ENCODE data around the gene CRYGN. TPM values are rescaled to one million over a fixed set of nuclear protein-coding genes. Genes with fewer than 3 reads are reported as not detected.

The CRYGN gene
- total RNA-seq, result under 1 TPM in 2 of 6 donors, not detected in 4; 0.43 to 0.61 TPM

GRCh38 chr7:151439855-151440798, at the start of gene CRYGN:
Gene CRYGN (minus strand): TSS chr7:151440141. CDS start chr7:151439917, 224 bp downstream.
- WGBS, 2 donors, result 33 to 40% methylated on average over 26 to 35 of the region's 51 CpGs
- peak within 1 kb of the TSS in 2 of 4 donors; percentile 21 to 40 for H3K27ac ChIP-seq
- peak within 1 kb of the TSS in 3 of 4 donors; percentile 2 to 36 (median 30) for H3K4me3 ChIP-seq
- DNase-seq (peak in 1 of 2 donors; percentile 84), ATAC-seq (ENCODE audit: low FRiP score in 2 of 2) (peak in 1 of 2 donors; percentile 30)
- no peaks in the 10 kb centered on the region for H3K9me3 ChIP-seq
- peaks cover 0 to 4% (median 0%) of the 10 kb centered on the region in 4 donors for H3K27me3 ChIP-seq
- H3K4me1 ChIP-seq, result peaks cover 14 to 22% (median 18%) of the 10 kb centered on the region in 4 donors
- H3K36me3 ChIP-seq, result no peaks in the 10 kb centered on the region
- no peak for TF ChIP-seq EP300 (IDR thresholded peaks at IDR 0.05)
- no peak for TF ChIP-seq CTCF (IDR thresholded peaks at IDR 0.05)
- TF ChIP-seq POLR2AphosphoS5 (IDR thresholded peaks at IDR 0.05), result no peak
- TF ChIP-seq POLR2A (IDR thresholded peaks at IDR 0.05), result no peak

GRCh38 chr7:151489498-151489897, 49.6 kb upstream of the CRYGN start:
- Histone ChIP-seq H3K4me3 (no peak overlapping the region), H3K27ac (no peak overlapping the region), H3K27me3 (no peaks in the 10 kb centered on the region), H3K36me3 (peaks cover 6 to 47% (median 18%) of the 10 kb centered on the region in 4 donors), H3K9me3 (no peaks in the 10 kb centered on the region), H3K4me1 (peaks cover 9 to 43% (median 29%) of the 10 kb centered on the region in 4 donors)
- TF ChIP-seq CTCF (IDR thresholded peaks at IDR 0.05) (no peak), POLR2A (IDR thresholded peaks at IDR 0.05) (no peak), EP300 (IDR thresholded peaks at IDR 0.05) (no peak), POLR2AphosphoS5 (IDR thresholded peaks at IDR 0.05) (no peak)
- ATAC-seq (ENCODE audit: low FRiP score in 2 of 2) (no peak), DNase-seq (no peak)
- 47 to 73% methylated on average over 2 of the region's 2 CpGs for WGBS, 2 donors

GRCh38 chr7:151488096-151488495, 48.2 kb upstream of the CRYGN start:
- DNase-seq (no peak), ATAC-seq (ENCODE audit: low FRiP score in 2 of 2) (no peak)
- Histone ChIP-seq H3K36me3 (peaks cover 8 to 61% (median 30%) of the 10 kb centered on the region in 4 donors), H3K27ac (no peak overlapping the region), H3K4me1 (peaks cover 4 to 29% (median 23%) of the 10 kb centered on the region in 4 donors), H3K9me3 (no peaks in the 10 kb centered on the region), H3K27me3 (no peaks in the 10 kb centered on the region), H3K4me3 (no peak overlapping the region)
- no peak for TF ChIP-seq POLR2AphosphoS5 (IDR thresholded peaks at IDR 0.05)
- no peak for TF ChIP-seq EP300 (IDR thresholded peaks at IDR 0.05)
- TF ChIP-seq CTCF (IDR thresholded peaks at IDR 0.05), result no peak
- TF ChIP-seq POLR2A (IDR thresholded peaks at IDR 0.05), result no peak

GRCh38 chr7:151487228-151487627, 47.3 kb upstream of the CRYGN start:
- Histone ChIP-seq H3K27ac (no peak overlapping the region), H3K4me3 (no peak overlapping the region), H3K9me3 (no peaks in the 10 kb centered on the region), H3K27me3 (no peaks in the 10 kb centered on the region), H3K36me3 (peaks cover 8 to 67% (median 34%) of the 10 kb centered on the region in 4 donors), H3K4me1 (peaks cover 4 to 25% (median 21%) of the 10 kb centered on the region in 4 donors)
- DNase-seq (no peak), ATAC-seq (ENCODE audit: low FRiP score in 2 of 2) (no peak)
- no peak for TF ChIP-seq POLR2AphosphoS5 (IDR thresholded peaks at IDR 0.05)
- TF ChIP-seq CTCF (IDR thresholded peaks at IDR 0.05), result no peak
- TF ChIP-seq POLR2A (IDR thresholded peaks at IDR 0.05), result no peak
- no peak for TF ChIP-seq EP300 (IDR thresholded peaks at IDR 0.05)
- WGBS, 2 donors, result 87 to 90% methylated on average over 2 of the region's 2 CpGs
